A673 (cell line): ENCODE measurements around the gene SMARCD3. TPM values are rescaled to one million over a fixed set of nuclear protein-coding genes. Genes with fewer than 3 reads are reported as not detected.

Source experiments
- BruUV-seq: library from RNA; stranded (reverse); fragments of 400-500 nt; replicated peaks from 2 replicates; lab custom pipeline; 2021; lab: Mats Ljungman, UMichigan
- CTCF ChIA-PET: fragments of 300-600 bp; sonication (Branson Sonifier 250); formaldehyde crosslinking; loops from one replicate; lab custom pipeline; 2022; ENCODE audit warnings: antibody characterized with exemption; lab: Charles Lee
- POLR2A ChIA-PET: fragments of 300-600 bp; sonication (Branson Sonifier 250); formaldehyde crosslinking; loops from one replicate; lab custom pipeline; 2022; ENCODE audit warnings: antibody characterized with exemption; ENCODE audit not compliant: low non-redundant PET; lab: Charles Lee
- DNase-seq: peaks from one replicate; pipeline ENCODE4 v3.0.0-alpha.2; 2015; ENCODE audit warnings: low spot score
- H3K27ac ChIP-seq: fragments of 200-600 bp; sonication (generic); 2 replicates; pipeline ENCODE4 v1.5.1; 2016; ENCODE audit warnings: mixed run types, low read depth, mild to moderate bottlenecking, mixed read lengths, antibody characterized with exemption, low read length; ENCODE audit not compliant: poor library complexity, severe bottlenecking
- H3K27me3 ChIP-seq: fragments of 200-600 bp; sonication (generic); replicated peaks from 2 replicates; pipeline ENCODE4 v1.6.1; 2017; ENCODE audit warnings: mixed run types, low read depth, mild to moderate bottlenecking, mixed read lengths, antibody characterized with exemption, low read length; ENCODE audit not compliant: insufficient read depth, poor library complexity
- H3K36me3 ChIP-seq: fragments of 200-600 bp; sonication (generic); 2 replicates; pipeline ENCODE4 v1.6.1; 2016; ENCODE audit warnings: mixed run types, mild to moderate bottlenecking, mixed read lengths, antibody characterized with exemption, low read length; ENCODE audit not compliant: insufficient read depth, poor library complexity, severe bottlenecking
- H3K4me1 ChIP-seq: fragments of 200-600 bp; sonication (generic); 2 replicates; pipeline ENCODE4 v1.6.1; 2017; ENCODE audit warnings: mixed run types, mild to moderate bottlenecking, mixed read lengths, antibody characterized with exemption, low read length; ENCODE audit not compliant: insufficient read depth, poor library complexity, severe bottlenecking
- H3K4me3 ChIP-seq: fragments of 200-600 bp; sonication (generic); 2 replicates; pipeline ENCODE4 v1.5.1; 2016; ENCODE audit warnings: low read depth, mixed run types, mild to moderate bottlenecking, mixed read lengths, low read length; ENCODE audit not compliant: poor library complexity, severe bottlenecking
- H3K9me3 ChIP-seq: fragments of 200-600 bp; sonication (generic); 2 replicates; pipeline ENCODE4 v1.6.1; 2016; ENCODE audit warnings: mixed run types, low read depth, mild to moderate bottlenecking, mixed read lengths, antibody characterized with exemption, low read length; ENCODE audit not compliant: poor library complexity, severe bottlenecking
- CTCF ChIP-seq: fragments of 300-800, 200-600 bp; sonication (generic); conservative IDR thresholded peaks from 2 replicates; pipeline ENCODE4 v1.5.1; 2017; ENCODE audit warnings: low read depth, mild to moderate bottlenecking, antibody characterized with exemption, low read length, moderate library complexity, mixed read lengths
- EZH2 ChIP-seq: fragments of 200-600 bp; sonication (generic); IDR thresholded peaks from 2 replicates; pipeline ENCODE4 v1.6.1; 2017; ENCODE audit warnings: borderline replicate concordance, low read depth, mild to moderate bottlenecking, mixed read lengths, antibody characterized with exemption, low read length; ENCODE audit not compliant: poor library complexity, severe bottlenecking
- intact Hi-C: fragments of 100-400 bp; cut with micrococcal nuclease; formaldehyde crosslinking; loops from one replicate; pipeline ENCODE4 v1.10.0; 2022; ENCODE audit not compliant: unreplicated experiment
- total RNA-seq: library from RNA; stranded (reverse); gene quantifications from 2 replicates; pipeline ENCODE4 v1.2.3, GENCODE V29; 2021

Gene SMARCD3
- total RNA-seq, 1 experiment from 2014 or later: 44.8 TPM

- no peak for DNase-seq
- ChIA-PET POLR2A (no interaction called here), CTCF (no interaction called here)
- Histone ChIP-seq H3K4me1 (no peaks in the 10 kb centered on the region), H3K9me3 (no peaks in the 10 kb centered on the region), H3K27me3 (peaks cover 16% of the 10 kb centered on the region), H3K27ac (no peak overlapping the region), H3K36me3 (no peaks in the 10 kb centered on the region), H3K4me3 (no peak overlapping the region)
- intact Hi-C loops: no loop called here
- BruUV-seq: no TSS peak
- TF ChIP-seq EZH2 (no peak), CTCF (no peak)
These were observed 42.7 kb upstream of the SMARCD3 start for GRCh38 chr7:151291206-151291605.

- Histone ChIP-seq H3K9me3 (no peaks in the 10 kb centered on the region), H3K4me3 (no peak overlapping the region), H3K27ac (no peak overlapping the region), H3K4me1 (no peaks in the 10 kb centered on the region), H3K36me3 (no peaks in the 10 kb centered on the region), H3K27me3 (peaks cover 16% of the 10 kb centered on the region)
- no peak for DNase-seq
- POLR2A ChIA-PET: no interaction called here
- CTCF ChIA-PET: no interaction called here
- no TSS peak for BruUV-seq
- intact Hi-C loops: no loop called here
- TF ChIP-seq CTCF (no peak), EZH2 (no peak)
These were observed 41.9 kb upstream of the SMARCD3 start for GRCh38 chr7:151290355-151290760.

- Histone ChIP-seq H3K36me3 (no peaks in the 10 kb centered on the region), H3K4me3 (no peak overlapping the region), H3K4me1 (no peaks in the 10 kb centered on the region), H3K27me3 (peaks cover 13% of the 10 kb centered on the region), H3K27ac (no peak overlapping the region), H3K9me3 (no peaks in the 10 kb centered on the region)
- POLR2A ChIA-PET: no interaction called here
- DNase-seq: no peak
- CTCF ChIA-PET: no interaction called here
- intact Hi-C loops: no loop called here
- TF ChIP-seq CTCF (no peak), EZH2 (no peak)
- BruUV-seq: no TSS peak
These were observed 41.4 kb upstream of the SMARCD3 start for GRCh38 chr7:151289891-151290290.
